HTR-8/SVneo (cell line): ENCODE data around the gene ZNF724.
A peak's percentile ranks its signal among the peaks of the same experiment; 100 is the strongest.
"Not testable (repeated sequence)": the region's sequence is repeated elsewhere in the genome, so short reads cannot be mapped to it uniquely, and the experiment has no call there.

Experiments used
- DNase-seq: peaks from one replicate; pipeline ENCODE4 v3.0.0; 2011; ENCODE audit warnings: low spot score, mixed read lengths; ENCODE audit not compliant: insufficient read length
- FAIRE-seq: peaks from 2 replicates; lab custom pipeline; 2011; peaks lifted over from hg19 to GRCh38; lab: Jason Lieb, UNC

The ZNF724 gene

GRCh38 chr19:23249911-23250649, at the start of gene ZNF724:
Gene ZNF724 (minus strand): TSS chr19:23250394. CDS start chr19:23250242, 152 bp downstream.
- DNase-seq (peak; percentile 95), FAIRE-seq (no peak)

- no peak for FAIRE-seq
These were observed 43.9 kb upstream of the ZNF724 start for GRCh38 chr19:23294141-23294540.

GRCh38 chr19:23289966-23290365, 39.8 kb upstream of the ZNF724 start:
- DNase-seq, result not testable (repeated sequence)

More at GRCh38 chr19:23294141-23294540, 43.9 kb upstream of the ZNF724 start:
- no peak for DNase-seq

GRCh38 chr19:23287620-23288019, 37.4 kb upstream of the ZNF724 start:
- no peak for DNase-seq
- FAIRE-seq, result no peak

More at GRCh38 chr19:23289966-23290365, 39.8 kb upstream of the ZNF724 start:
- not testable (repeated sequence) for FAIRE-seq

- FAIRE-seq, result no peak
These were observed 36.3 kb upstream of the ZNF724 start for GRCh38 chr19:23286477-23286876.

GRCh38 chr19:23285948-23286347, 35.8 kb upstream of the ZNF724 start:
- FAIRE-seq, result no peak
- no peak for DNase-seq

More at GRCh38 chr19:23286477-23286876, 36.3 kb upstream of the ZNF724 start:
- DNase-seq, result no peak

- DNase-seq, FAIRE-seq: not testable (repeated sequence)
These were observed 35.1 kb upstream of the ZNF724 start for GRCh38 chr19:23285326-23285725.

GRCh38 chr19:23283925-23284324, 33.7 kb upstream of the ZNF724 start:
- DNase-seq, result peak; percentile 13
- no peak for FAIRE-seq

GRCh38 chr19:23281663-23282276, 31.6 kb upstream of the ZNF724 start:
- FAIRE-seq, result no peak
- DNase-seq, result no peak

- not testable (repeated sequence) for FAIRE-seq, DNase-seq
These were observed 27.9 kb upstream of the ZNF724 start for GRCh38 chr19:23278118-23278517.

- peak; percentile 92 for DNase-seq
- FAIRE-seq, result peak; percentile 75
These were observed 23.6 kb upstream of the ZNF724 start for GRCh38 chr19:23273590-23274412.

GRCh38 chr19:23273022-23273589, 22.9 kb upstream of the ZNF724 start:
- FAIRE-seq (no peak), DNase-seq (no peak)

- DNase-seq (no peak), FAIRE-seq (no peak)
These were observed 13.8 kb upstream of the ZNF724 start for GRCh38 chr19:23263870-23264590.

GRCh38 chr19:23263396-23263795, 13.2 kb upstream of the ZNF724 start:
- DNase-seq (no peak), FAIRE-seq (no peak)

- DNase-seq, result no peak
- FAIRE-seq, result no peak
These were observed 12.7 kb upstream of the ZNF724 start for GRCh38 chr19:23262920-23263319.

GRCh38 chr19:23261496-23262020, 11.4 kb upstream of the ZNF724 start:
- DNase-seq, result no peak
- FAIRE-seq, result no peak

- FAIRE-seq (no peak), DNase-seq (no peak)
These were observed 10.8 kb upstream of the ZNF724 start for GRCh38 chr19:23260956-23261355.

GRCh38 chr19:23259961-23260360, 9.8 kb upstream of the ZNF724 start:
- FAIRE-seq (no peak), DNase-seq (no peak)

- DNase-seq (no peak), FAIRE-seq (no peak)
These were observed 5.5 kb upstream of the ZNF724 start for GRCh38 chr19:23255700-23256099.
